Lung (tissue), 12 donors: Measurements from ENCODE around the gene RHBDD3. TPM values are rescaled to one million over a fixed set of nuclear protein-coding genes. Genes with fewer than 3 reads are reported as not detected.
A peak's percentile ranks its signal among the peaks of the same experiment; 100 is the strongest.

ENCODE experiments used
- ATAC-seq: fragments of 200-7000 bp; cut with Tn5 transposase; one replicate; pipeline ENCODE4 v1.9.1; 2020; ENCODE audit warnings: moderate number of reproducible peaks; ENCODE audit not compliant: insufficient read depth, low FRiP score
- DNase-seq, 3 donors: peaks; one replicate each; pipeline ENCODE4 v3.0.0-alpha.2; 2013 to 2017
- H3K27ac ChIP-seq, 2 donors: one replicate each; pipeline ENCODE4 v1.5.1; 2013; ENCODE audit warnings: mild to moderate bottlenecking in 2 of 2, moderate library complexity in 2 of 2, control low read depth in 1 of 2, inconsistent platforms in 1 of 2, low read depth in 1 of 2, low read length in 1 of 2
- H3K27me3 ChIP-seq, 3 donors: one replicate each; pipeline ENCODE4 v1.5.1; 2013; ENCODE audit warnings: low read length in 2 of 3; ENCODE audit not compliant: control insufficient read depth in 3 of 3, insufficient read depth in 3 of 3
- H3K36me3 ChIP-seq, 4 donors: one replicate each; pipeline ENCODE4 v1.5.1; 2013; ENCODE audit warnings: low read length in 4 of 4, mild to moderate bottlenecking in 1 of 4, moderate library complexity in 1 of 4; ENCODE audit not compliant: control insufficient read depth in 4 of 4, insufficient read depth in 4 of 4
- H3K4me1 ChIP-seq, 5 donors: one replicate each; pipeline ENCODE4 v1.5.1; 2013; ENCODE audit warnings: low read length in 5 of 5, mild to moderate bottlenecking in 2 of 5, moderate library complexity in 1 of 5; ENCODE audit not compliant: control insufficient read depth in 5 of 5, insufficient read depth in 5 of 5
- H3K4me3 ChIP-seq: one replicate; pipeline ENCODE4 v1.5.1; 2013; ENCODE audit warnings: mild to moderate bottlenecking, control low read depth, moderate library complexity
- H3K9ac ChIP-seq, 2 donors: one replicate each; pipeline ENCODE4 v1.5.1; 2013; ENCODE audit warnings: low read length in 2 of 2, control low read depth in 1 of 2; ENCODE audit not compliant: insufficient read depth in 1 of 2
- H3K9me3 ChIP-seq, 4 donors: one replicate each; pipeline ENCODE4 v1.5.1; 2013; ENCODE audit warnings: low read length in 3 of 4, mild to moderate bottlenecking in 1 of 4, moderate library complexity in 1 of 4; ENCODE audit not compliant: control insufficient read depth in 4 of 4, insufficient read depth in 3 of 4
- CTCF ChIP-seq: IDR thresholded peaks from 2 replicates; pipeline ENCODE4 v1.5.1; 2012; ENCODE audit warnings: mild to moderate bottlenecking; ENCODE audit errors: control extremely low read depth, extremely low read depth
- WGBS, 2 donors: extraction: QIAGEN DNeasy Blood & Tissue Kit; methylation state at CpG; one replicate each; pipeline ENCODE4 v1.1.7; 2013; 5-methylcytosine and 5-hydroxymethylcytosine counted together
- polyA plus RNA-seq, 2 donors: library from polyadenylated mRNA; stranded (reverse); fragments of 200-250 nt; gene quantifications; one replicate each; pipeline ENCODE4 v1.2.1, GENCODE V29; 2013
- total RNA-seq, 2 donors: library from RNA; depleted of rRNA in 1 of 2; stranded (reverse); fragments of >200 nt in 1 of 2; gene quantifications; one replicate each; pipeline ENCODE4 v1.2.1, GENCODE V29; 2014 to 2021
- donor health status: control.
- donor health status: control.
- donor health status: Bipolar disorder and iron deficiency.
- donor health status: healthy.
- donor health status: DM: yes; HTN: yes; CAD: no.

RHBDD3 gene
- total and polyA plus RNA-seq, 4 donors = 14.2 to 38.2 (median 32.8) TPM

- TF ChIP-seq CTCF = no peak
- H3K4me1 ChIP-seq = peaks cover 12 to 51% (median 24%) of the 10 kb centered on the region in 5 donors
- peak overlapping the region; percentile 83 to 93 for H3K9ac ChIP-seq
- peak overlapping the region; percentile 89 for H3K4me3 ChIP-seq
- H3K27me3 ChIP-seq = no peaks in the 10 kb centered on the region
- DNase-seq (peak in 1 of 3 donors; percentile 26), ATAC-seq (no peak)
- peaks cover 12 to 31% (median 26%) of the 10 kb centered on the region in 4 donors for H3K36me3 ChIP-seq
- H3K9me3 ChIP-seq = no peaks in the 10 kb centered on the region
- 9 to 12% methylated on average over 13 of the region's 13 CpGs for WGBS, 2 donors
- no peak overlapping the region for H3K27ac ChIP-seq
These were observed 2.1 kb upstream of the RHBDD3 start for GRCh38 chr22:29269731-29270474.

DNA sequence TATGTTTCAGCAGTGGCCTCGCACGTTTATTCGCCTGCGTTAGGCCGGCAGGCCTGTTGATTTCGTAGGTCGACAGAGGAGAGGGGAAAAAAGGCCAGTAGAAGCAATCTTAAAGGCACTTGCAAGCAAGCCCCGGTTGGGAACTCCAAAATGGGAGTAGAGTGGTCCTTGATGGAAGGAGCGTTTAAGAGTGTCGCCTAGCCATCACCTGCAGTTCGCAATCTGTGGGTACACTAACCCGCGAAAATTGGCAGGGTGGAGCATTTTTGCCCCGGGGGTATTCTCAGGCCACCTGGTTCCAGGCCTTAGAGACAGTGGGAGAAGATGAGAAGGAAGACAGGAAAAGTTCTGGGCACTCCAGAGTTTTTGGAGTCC lies 1.4 kb upstream of the RHBDD3 start:
- peaks cover 12 to 51% (median 24%) of the 10 kb centered on the region in 5 donors for H3K4me1 ChIP-seq
- no peaks in the 10 kb centered on the region for H3K27me3 ChIP-seq
- peak overlapping the region; percentile 96 to 97 for H3K27ac ChIP-seq
- H3K4me3 ChIP-seq = peak overlapping the region; percentile 89
- TF ChIP-seq CTCF = no peak
- H3K9me3 ChIP-seq = no peaks in the 10 kb centered on the region
- no peak for ATAC-seq
- 1 to 3% methylated on average over 14 of the region's 14 CpGs for WGBS, 2 donors
- H3K36me3 ChIP-seq = peaks cover 12 to 31% (median 24%) of the 10 kb centered on the region in 4 donors
- DNase-seq = no peak
- H3K9ac ChIP-seq = peak overlapping the region; percentile 83 to 93

DNA sequence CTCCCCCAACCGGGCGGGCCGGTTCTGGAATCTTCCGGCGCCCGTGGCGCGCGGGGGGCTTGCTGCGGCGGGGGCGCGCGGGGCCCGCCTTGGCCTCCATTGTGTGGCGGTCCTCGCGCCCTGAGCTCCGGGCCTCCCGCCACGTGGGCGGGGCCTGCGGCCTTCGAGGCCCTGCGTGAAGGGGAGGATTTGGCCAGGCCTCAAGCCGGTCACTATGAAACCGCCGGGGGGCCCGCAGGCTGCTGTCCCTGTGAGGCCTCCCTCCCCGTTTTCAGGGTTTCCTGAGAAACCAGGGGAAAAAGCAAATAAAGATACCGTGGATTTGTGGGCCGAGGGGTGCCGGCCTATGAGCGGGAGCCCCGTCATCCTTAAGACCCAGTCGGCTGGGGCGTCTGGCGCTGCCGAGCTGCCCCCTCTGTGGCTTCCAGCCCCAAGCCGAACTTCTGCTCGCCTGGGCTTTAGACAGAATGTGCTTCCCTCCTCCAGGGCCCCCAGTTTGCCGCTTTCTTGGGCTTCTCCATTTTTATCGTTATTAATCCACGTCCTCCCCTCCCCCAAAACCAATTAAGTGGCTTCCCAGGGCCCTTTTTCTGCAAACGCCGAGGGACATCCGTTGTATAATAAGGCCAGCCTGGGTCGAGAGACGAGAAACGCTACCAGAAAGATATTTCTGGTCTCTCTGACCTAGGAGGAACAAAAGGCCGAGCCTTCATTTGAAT lies 889 bp upstream of the RHBDD3 start:
- peak overlapping the region; percentile 89 for H3K4me3 ChIP-seq
- DNase-seq (peak; percentile 75 to 88 (median 77)), ATAC-seq (peak; percentile 54)
- H3K9ac ChIP-seq = peak overlapping the region; percentile 93 to 97
- TF ChIP-seq CTCF = no peak
- no peaks in the 10 kb centered on the region for H3K9me3 ChIP-seq
- no peaks in the 10 kb centered on the region for H3K27me3 ChIP-seq
- peaks cover 14 to 35% (median 22%) of the 10 kb centered on the region in 4 donors for H3K36me3 ChIP-seq
- peak overlapping the region; percentile 96 to 97 for H3K27ac ChIP-seq
- WGBS, 2 donors = 1% methylated on average over 40 to 51 of the region's 51 CpGs
- H3K4me1 ChIP-seq = peaks cover 12 to 51% (median 24%) of the 10 kb centered on the region in 5 donors
